T-cell (primary cell): ENCODE data around the gene STK25. TPM values are rescaled to one million over a fixed set of nuclear protein-coding genes. Genes with fewer than 3 reads are reported as not detected.

Source experiments
- ATAC-seq, 4 experiments: fragments of 200-7000 bp in 3 of 4; fragments of 150-1000 bp in 1 of 4; cut with Tn5 transposase; replicated peaks in 1 of 4; 1 replicate in 3 of 4; 2 replicates in 1 of 4; pipeline ENCODE4 v1.10.0; 2021; ENCODE audit warnings: moderate library complexity in 3 of 4, mild to moderate bottlenecking in 2 of 4, moderate number of reproducible peaks in 1 of 4
- CTCF ChIA-PET, 2 donors: fragments of 300-600 bp; sonication (Branson Sonifier 250); formaldehyde crosslinking; loops; one replicate each; lab custom pipeline; 2022; ENCODE audit warnings: antibody characterized with exemption in 2 of 2; lab: Charles Lee
- POLR2A ChIA-PET, 2 donors: fragments of 300-600 bp; sonication (Branson Sonifier 250); formaldehyde crosslinking; loops; one replicate each; lab custom pipeline; 2022; ENCODE audit warnings: antibody characterized with exemption in 2 of 2; lab: Charles Lee
- DNase-seq, 35 experiments: peaks; one replicate each; pipeline versions ENCODE4 v3.0.0 to v3.0.0-alpha.2; 2013 to 2023
- H3K27ac ChIP-seq: one replicate; pipeline ENCODE4 v1.5.1; 2013; ENCODE audit warnings: low read length
- H3K27me3 ChIP-seq, 2 experiments: replicated peaks in 1 of 2; 1 replicate in 1 of 2; 2 replicates in 1 of 2; pipeline versions ENCODE4 v1.6.1 to v1.7.0; 2013; ENCODE audit warnings: low read length in 1 of 2, mixed read lengths in 1 of 2; ENCODE audit not compliant: control insufficient read depth in 2 of 2, insufficient read depth in 2 of 2; ENCODE audit errors: extremely low read depth in 1 of 2
- H3K36me3 ChIP-seq, 2 donors: 1 replicate in 1 of 2; 2 replicates in 1 of 2; pipeline versions ENCODE4 v1.6.1 to v1.7.0; 2013; ENCODE audit warnings: low read length in 1 of 2; ENCODE audit not compliant: control insufficient read depth in 2 of 2, insufficient read depth in 1 of 2; ENCODE audit errors: extremely low read depth in 1 of 2
- H3K4me1 ChIP-seq, 2 experiments: 1 replicate in 1 of 2; 2 replicates in 1 of 2; pipeline versions ENCODE4 v1.6.1 to v1.7.0; 2013; ENCODE audit warnings: low read length in 2 of 2, mixed read lengths in 1 of 2; ENCODE audit not compliant: insufficient read depth in 2 of 2, control insufficient read depth in 1 of 2; ENCODE audit errors: extremely low read depth in 1 of 2
- H3K4me3 ChIP-seq, 2 donors: 1 replicate in 1 of 2; 2 replicates in 1 of 2; pipeline versions ENCODE4 v1.5.1 to v1.7.0; 2013; ENCODE audit warnings: mild to moderate bottlenecking in 2 of 2, low read length in 1 of 2, moderate library complexity in 1 of 2; ENCODE audit not compliant: control insufficient read depth in 1 of 2; ENCODE audit errors: extremely low read depth in 1 of 2
- H3K9me3 ChIP-seq: 2 replicates; pipeline ENCODE4 v1.7.0; 2013
- H3K27ac Mint-ChIP-seq, 2 donors: one replicate each; pipeline ENCODE4 v1.8.0; 2020 to 2021; ENCODE audit warnings: mild to moderate bottlenecking in 2 of 2, mixed read lengths in 2 of 2
- H3K27me3 Mint-ChIP-seq, 2 donors: one replicate each; pipeline ENCODE4 v1.8.0; 2021 to 2022; ENCODE audit warnings: mixed read lengths in 2 of 2
- H3K36me3 Mint-ChIP-seq: one replicate; pipeline ENCODE4 v1.8.0; 2021; ENCODE audit warnings: mixed read lengths
- H3K4me1 Mint-ChIP-seq, 3 donors: one replicate each; pipeline ENCODE4 v1.8.0; 2020 to 2022; ENCODE audit warnings: mixed read lengths in 3 of 3, mild to moderate bottlenecking in 1 of 3
- H3K4me3 Mint-ChIP-seq, 3 donors: one replicate each; pipeline ENCODE4 v1.8.0; 2020 to 2022; ENCODE audit warnings: mild to moderate bottlenecking in 3 of 3, mixed read lengths in 3 of 3, moderate library complexity in 3 of 3
- H3K9me3 Mint-ChIP-seq, 3 donors: one replicate each; pipeline ENCODE4 v1.8.0; 2020 to 2022; ENCODE audit warnings: mixed read lengths in 3 of 3
- WGBS: methylation state at CpG from one replicate; pipeline ENCODE4 v1.1.5; 2013; ENCODE audit warnings: missing lambda C conversion rate; ENCODE audit not compliant: insufficient coverage; 5-methylcytosine and 5-hydroxymethylcytosine counted together
- total RNA-seq, 35 experiments: library from RNA in 6 of 35; stranded (reverse) in 6 of 35; fragments of 120-200 nt in 1 of 35; gene quantifications; one replicate each; pipeline versions ENCODE4 v1.2.1 to v1.2.4 and lab custom pipeline; 2013 to 2026

The STK25 gene
- total RNA-seq, 5 donors from 2014 or later (not counting 1 experiment from before 2014, with no cell fraction given): 113 to 199 (median 193) TPM

DNA sequence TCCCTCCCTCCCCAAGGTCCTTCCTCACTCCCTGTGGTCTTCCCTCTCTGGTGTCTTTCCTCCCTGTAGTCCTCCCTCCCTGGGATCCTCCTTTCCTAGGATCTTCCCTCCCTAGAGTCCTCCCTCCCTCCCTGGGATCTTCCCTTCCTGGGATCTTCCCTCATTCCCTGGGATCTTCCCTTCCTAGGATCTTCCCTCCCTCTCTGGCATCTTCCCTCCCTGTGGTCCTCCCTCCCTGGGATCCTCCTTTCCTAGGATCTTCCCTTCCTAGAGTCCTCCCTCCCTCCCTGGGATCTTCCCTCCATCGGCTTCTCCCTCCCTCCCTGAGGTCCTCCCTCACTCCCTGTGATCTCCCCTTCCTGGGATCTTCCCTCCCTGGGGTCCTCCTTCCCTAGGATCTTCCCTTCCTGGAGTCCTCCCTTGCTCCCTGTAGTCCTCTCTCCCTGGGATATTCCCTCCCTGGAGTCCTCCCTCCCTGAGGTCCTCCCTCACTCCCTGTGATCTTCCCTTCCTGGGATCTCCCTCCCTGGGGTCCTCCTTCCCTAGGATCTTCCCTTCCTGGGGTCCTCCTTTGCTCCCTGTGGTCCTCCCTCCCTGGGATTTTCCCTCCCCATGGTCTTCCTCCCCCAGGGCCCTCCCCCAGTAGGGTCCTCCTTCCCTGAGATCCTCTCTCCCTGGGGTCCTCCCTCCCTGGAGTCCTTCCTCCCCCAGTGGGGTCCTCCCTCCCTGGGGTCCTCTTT is 23.0 kb downstream of the STK25 start:
- H3K36me3 ChIP-seq: no peaks in the 10 kb centered on the region
- H3K36me3 Mint-ChIP-seq: peaks cover 8% of the 10 kb centered on the region
- CTCF ChIA-PET: interaction anchor here in 1 of 2 donors (0.6 kb wide), 1 partner anchor 29 kb away, joined by 3 read pairs; no protein-coding TSS in a partner anchor
- 82% methylated on average over 1 of the region's 1 CpG for WGBS
- peaks cover 0 to 9% of the 10 kb centered on the region in 2 experiments for H3K27me3 ChIP-seq
- ATAC-seq (no peak), DNase-seq (no peak)
- no peaks in the 10 kb centered on the region for H3K4me1 ChIP-seq
- no peaks in the 10 kb centered on the region for H3K27me3 Mint-ChIP-seq
- no peaks in the 10 kb centered on the region for H3K9me3 Mint-ChIP-seq
- no peak overlapping the region for H3K27ac Mint-ChIP-seq
- no peaks in the 10 kb centered on the region for H3K4me1 Mint-ChIP-seq
- H3K27ac ChIP-seq: no peak overlapping the region
- POLR2A ChIA-PET: no interaction called here
- no peak overlapping the region for H3K4me3 ChIP-seq
- H3K9me3 ChIP-seq: no peaks in the 10 kb centered on the region
- no peak overlapping the region for H3K4me3 Mint-ChIP-seq

DNA sequence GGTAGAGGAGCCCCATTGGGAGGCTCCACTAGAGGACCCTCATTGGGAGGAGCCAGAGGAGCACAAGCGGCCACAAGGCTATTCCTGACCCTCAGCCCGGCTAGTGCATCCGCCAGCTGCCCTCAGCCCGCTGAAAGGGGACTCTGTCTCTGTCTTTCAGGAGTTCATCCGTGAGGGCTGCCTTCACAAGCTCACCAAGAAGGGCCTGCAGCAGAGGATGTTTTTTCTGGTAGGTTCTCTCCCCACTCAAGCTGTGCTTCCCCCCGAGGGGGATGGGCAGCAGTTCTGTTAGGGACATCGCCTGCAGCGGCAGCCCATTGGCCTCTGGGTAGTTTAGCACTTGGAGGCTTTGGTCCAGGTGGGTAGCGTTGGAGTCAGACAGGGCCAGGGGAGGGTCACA is 25.1 kb downstream of the STK25 start:
- Mint-ChIP-seq H3K27me3 (no peaks in the 10 kb centered on the region), H3K4me1 (no peaks in the 10 kb centered on the region), H3K27ac (no peak overlapping the region), H3K9me3 (no peaks in the 10 kb centered on the region), H3K36me3 (peaks cover 16% of the 10 kb centered on the region), H3K4me3 (no peak overlapping the region)
- ChIA-PET CTCF (no interaction called here), POLR2A (no interaction called here)
- H3K36me3 ChIP-seq: peaks cover 0 to 4% of the 10 kb centered on the region in 2 donors
- H3K27ac ChIP-seq: no peak overlapping the region
- DNase-seq (no peak), ATAC-seq (no peak)
- no peaks in the 10 kb centered on the region for H3K9me3 ChIP-seq
- H3K27me3 ChIP-seq: peaks cover 0 to 15% of the 10 kb centered on the region in 2 experiments
- H3K4me1 ChIP-seq: no peaks in the 10 kb centered on the region
- no peak overlapping the region for H3K4me3 ChIP-seq
- 80% methylated on average over 1 of the region's 9 CpGs for whole genome bisulfite sequencing

DNA sequence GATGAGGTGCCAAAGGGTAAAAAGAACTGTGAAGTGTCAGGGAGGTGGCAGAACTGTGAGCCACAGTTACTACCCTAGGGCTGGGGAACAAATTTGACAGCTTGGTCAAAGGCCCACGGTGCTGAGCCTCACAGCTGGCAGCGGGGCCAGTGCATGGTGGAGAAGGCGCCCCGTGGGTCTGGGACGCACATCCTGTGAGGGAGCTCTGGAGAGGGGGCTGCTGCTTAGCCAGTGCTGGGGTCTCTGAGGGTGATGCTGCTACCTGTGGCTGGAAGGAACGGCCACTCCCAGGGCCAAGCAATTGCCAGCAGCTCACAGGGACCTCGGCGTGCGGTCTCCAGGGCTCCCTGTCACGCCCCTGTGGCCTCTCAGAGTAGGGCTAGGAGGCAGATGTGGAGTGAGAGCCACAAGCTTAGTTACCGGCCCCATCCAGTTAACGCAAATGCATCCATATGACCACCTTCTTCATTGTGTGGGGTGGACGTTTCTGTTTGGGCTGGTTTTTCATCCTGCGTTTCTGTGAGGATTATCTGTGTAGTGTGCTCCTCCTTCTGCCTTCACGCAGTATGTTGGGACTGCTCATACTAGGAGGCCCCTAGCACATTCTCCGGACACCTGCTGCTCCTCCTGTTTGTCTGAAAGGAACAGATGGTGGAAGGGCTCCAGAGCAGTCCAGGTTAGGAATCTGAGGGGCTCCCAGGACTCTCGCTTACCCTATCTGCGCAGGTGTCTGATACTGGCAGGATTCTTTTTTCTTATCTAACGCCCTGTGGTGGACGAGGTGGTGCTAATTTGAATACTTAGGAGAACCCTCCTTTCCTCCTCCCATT is 26.0 kb downstream of the STK25 start:
- Histone ChIP-seq H3K27me3 (peaks cover 0 to 15% of the 10 kb centered on the region in 2 experiments), H3K4me3 (no peak overlapping the region), H3K36me3 (peaks cover 0 to 4% of the 10 kb centered on the region in 2 donors), H3K4me1 (no peaks in the 10 kb centered on the region), H3K27ac (no peak overlapping the region), H3K9me3 (no peaks in the 10 kb centered on the region)
- no peaks in the 10 kb centered on the region for H3K9me3 Mint-ChIP-seq
- peaks cover 22% of the 10 kb centered on the region for H3K36me3 Mint-ChIP-seq
- ATAC-seq: no peak
- ChIA-PET CTCF (no interaction called here), POLR2A (no interaction called here)
- WGBS: 91% methylated on average over 7 of the region's 20 CpGs
- H3K4me3 Mint-ChIP-seq: no peak overlapping the region
- no peak for DNase-seq
- no peak overlapping the region for H3K27ac Mint-ChIP-seq
- H3K4me1 Mint-ChIP-seq: no peaks in the 10 kb centered on the region
- no peaks in the 10 kb centered on the region for H3K27me3 Mint-ChIP-seq

DNA sequence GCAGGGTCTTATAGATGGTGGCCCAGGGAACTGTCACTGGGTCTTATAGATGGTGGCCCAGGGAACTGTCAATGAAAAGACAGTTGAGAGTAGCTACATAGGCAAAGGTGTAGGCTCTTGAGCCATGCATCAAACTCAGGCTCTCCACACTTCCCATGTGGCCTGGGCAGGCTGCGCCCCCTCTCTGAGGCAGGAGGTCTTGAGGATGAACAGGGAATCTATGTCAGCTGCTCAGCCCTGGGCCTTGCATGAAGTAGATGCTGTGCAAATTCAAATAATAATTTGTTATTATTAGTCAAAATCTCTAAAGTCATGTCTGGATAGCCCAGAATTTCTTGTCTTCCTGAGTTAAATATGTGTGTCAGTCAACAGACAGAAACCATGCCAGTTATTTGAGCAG is 26.7 kb downstream of the STK25 start:
- H3K4me1 ChIP-seq: no peaks in the 10 kb centered on the region
- peaks cover 0 to 15% of the 10 kb centered on the region in 2 experiments for H3K27me3 ChIP-seq
- peaks cover 0 to 4% of the 10 kb centered on the region in 2 donors for H3K36me3 ChIP-seq
- H3K27ac ChIP-seq: no peak overlapping the region
- Mint-ChIP-seq H3K27me3 (no peaks in the 10 kb centered on the region), H3K9me3 (no peaks in the 10 kb centered on the region), H3K27ac (no peak overlapping the region), H3K4me1 (no peaks in the 10 kb centered on the region), H3K4me3 (no peak overlapping the region), H3K36me3 (peaks cover 23% of the 10 kb centered on the region)
- DNase-seq (no peak), ATAC-seq (no peak)
- no peak overlapping the region for H3K4me3 ChIP-seq
- ChIA-PET POLR2A (no interaction called here), CTCF (no interaction called here)
- no CpG with 5 or more reads among the region's 1 CpG for WGBS
- no peaks in the 10 kb centered on the region for H3K9me3 ChIP-seq

DNA sequence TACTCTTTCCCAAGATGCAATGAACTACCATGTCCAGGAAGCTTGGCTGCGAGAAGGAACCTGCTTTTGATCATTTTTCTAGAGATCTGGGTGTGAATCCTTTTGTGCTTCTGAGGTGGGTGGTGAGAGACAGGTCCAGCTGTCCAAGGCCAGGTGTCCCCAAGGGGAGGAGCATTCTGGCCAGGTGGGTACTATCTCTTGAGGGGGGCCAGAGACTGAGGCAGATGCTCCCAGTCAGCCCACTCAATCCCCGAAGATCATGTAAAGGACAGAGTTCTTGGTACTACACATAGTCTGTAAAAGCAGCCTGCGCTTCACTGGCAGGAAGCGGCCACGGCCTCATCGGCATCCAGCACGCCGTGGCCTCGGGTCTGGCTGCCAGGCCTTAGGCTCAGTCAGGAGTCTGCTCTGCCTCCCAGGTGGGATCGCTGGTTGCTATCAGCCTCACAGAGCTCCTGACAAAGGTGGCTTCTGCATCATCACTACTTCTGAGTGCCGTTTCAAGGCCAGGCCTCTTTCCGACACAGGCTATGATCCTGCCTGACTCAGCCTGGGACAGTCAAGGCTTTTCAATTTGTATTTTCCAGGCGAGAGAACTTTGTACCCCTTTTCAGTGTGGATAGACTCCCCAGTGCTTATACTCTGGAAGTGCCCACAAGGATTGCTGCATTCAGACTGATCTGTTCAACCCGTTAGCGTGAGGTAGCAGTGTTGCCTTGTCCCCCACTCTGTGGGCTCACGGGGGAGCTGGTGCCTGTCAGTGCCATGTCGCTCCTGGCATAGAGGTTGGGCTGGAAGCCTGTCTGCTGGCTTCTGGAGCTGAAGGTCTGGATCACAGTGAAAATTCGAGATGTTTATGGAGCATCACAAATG is 29.1 kb downstream of the STK25 start:
- no peak overlapping the region for H3K27ac ChIP-seq
- POLR2A ChIA-PET: no interaction called here
- no peaks in the 10 kb centered on the region for H3K4me1 ChIP-seq
- H3K36me3 ChIP-seq: peaks cover 0 to 4% of the 10 kb centered on the region in 2 donors
- H3K9me3 ChIP-seq: no peaks in the 10 kb centered on the region
- H3K4me1 Mint-ChIP-seq: no peaks in the 10 kb centered on the region
- no peak overlapping the region for H3K4me3 Mint-ChIP-seq
- CTCF ChIA-PET: interaction anchor here in 1 of 2 donors (0.6 kb wide), 1 partner anchor 54 kb away, joined by 9 read pairs; no protein-coding TSS in a partner anchor
- H3K27me3 Mint-ChIP-seq: no peaks in the 10 kb centered on the region
- no peak overlapping the region for H3K4me3 ChIP-seq
- H3K27ac Mint-ChIP-seq: no peak overlapping the region
- no peak for DNase-seq
- peaks cover 19% of the 10 kb centered on the region for H3K36me3 Mint-ChIP-seq
- 90% methylated on average over 16 of the region's 18 CpGs for WGBS
- H3K9me3 Mint-ChIP-seq: no peaks in the 10 kb centered on the region
- no peak for ATAC-seq
- H3K27me3 ChIP-seq: peaks cover 0 to 15% of the 10 kb centered on the region in 2 experiments

DNA sequence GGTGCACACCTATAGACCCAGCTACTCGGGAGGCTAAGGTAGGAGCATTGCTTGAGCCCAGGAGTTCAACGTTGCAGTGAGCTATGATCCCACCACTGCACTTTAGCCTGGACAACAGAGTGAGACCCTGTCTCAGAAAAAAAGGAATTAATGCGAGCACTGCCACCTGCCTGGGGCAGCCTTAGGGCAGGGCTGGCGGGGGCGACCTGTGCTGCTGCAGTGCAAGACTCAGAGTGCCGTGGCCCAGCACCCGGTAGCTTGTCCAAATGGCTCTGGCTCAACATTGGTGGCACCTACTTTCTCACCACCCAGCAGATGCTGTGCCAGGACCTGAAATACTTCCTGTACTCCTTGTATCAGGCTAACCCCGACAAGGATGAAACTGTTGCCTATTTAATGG is 30.2 kb downstream of the STK25 start:
- POLR2A ChIA-PET: no interaction called here
- H3K27ac Mint-ChIP-seq: no peak overlapping the region
- Histone ChIP-seq H3K4me1 (no peaks in the 10 kb centered on the region), H3K36me3 (peaks cover 0 to 4% of the 10 kb centered on the region in 2 donors), H3K4me3 (no peak overlapping the region), H3K9me3 (no peaks in the 10 kb centered on the region), H3K27ac (no peak overlapping the region), H3K27me3 (peaks cover 0 to 16% of the 10 kb centered on the region in 2 experiments)
- H3K36me3 Mint-ChIP-seq: peaks cover 22% of the 10 kb centered on the region
- DNase-seq (no peak), ATAC-seq (no peak)
- H3K4me1 Mint-ChIP-seq: no peaks in the 10 kb centered on the region
- CTCF ChIA-PET: no interaction called here
- peaks cover under 1 to 2% of the 10 kb centered on the region in 2 donors for H3K27me3 Mint-ChIP-seq
- no peak overlapping the region for H3K4me3 Mint-ChIP-seq
- no peaks in the 10 kb centered on the region for H3K9me3 Mint-ChIP-seq
- WGBS: 90% methylated on average over 7 of the region's 8 CpGs
